GM12875 (cell line): ENCODE data around the gene PRKAR1B.

ENCODE experiments used
- H3K4me3 ChIP-seq: one replicate; pipeline ENCODE4 v1.5.1; 2011; ENCODE audit warnings: low read depth, low read length, control low read depth
- TF ChIP-seq, protein P1 (sequence below): IDR thresholded peaks from 2 replicates; pipeline ENCODE4 v1.5.1; 2011; ENCODE audit warnings: low read depth, mild to moderate bottlenecking, control low read depth, inconsistent platforms, low read length, moderate library complexity, borderline replicate concordance; ENCODE audit not compliant: insufficient read depth

Gene PRKAR1B

DNA sequence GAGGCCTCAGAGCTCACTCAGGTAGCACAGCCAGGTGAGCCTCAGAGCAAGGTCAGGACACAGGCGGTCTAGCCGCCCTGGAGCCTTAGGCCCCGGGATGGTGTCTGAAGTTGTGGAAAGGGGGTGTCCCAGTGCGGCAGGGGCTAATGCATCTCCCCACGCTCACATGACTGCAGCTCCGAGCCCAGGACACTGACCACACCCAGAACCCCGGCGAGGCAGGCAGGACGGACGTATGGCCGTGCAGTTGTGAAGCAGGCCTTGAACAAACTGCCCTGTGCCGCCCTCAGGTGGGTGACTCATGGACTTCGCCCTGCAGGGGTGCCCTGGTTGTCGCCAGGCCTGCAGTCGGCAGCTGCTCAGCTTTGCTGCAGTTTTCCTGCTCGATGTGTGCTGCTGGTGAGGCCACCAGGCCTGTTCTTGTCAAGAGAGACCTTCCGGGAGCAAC is 5.0 kb upstream of the PRKAR1B start:
- TF ChIP-seq, protein P1, sequence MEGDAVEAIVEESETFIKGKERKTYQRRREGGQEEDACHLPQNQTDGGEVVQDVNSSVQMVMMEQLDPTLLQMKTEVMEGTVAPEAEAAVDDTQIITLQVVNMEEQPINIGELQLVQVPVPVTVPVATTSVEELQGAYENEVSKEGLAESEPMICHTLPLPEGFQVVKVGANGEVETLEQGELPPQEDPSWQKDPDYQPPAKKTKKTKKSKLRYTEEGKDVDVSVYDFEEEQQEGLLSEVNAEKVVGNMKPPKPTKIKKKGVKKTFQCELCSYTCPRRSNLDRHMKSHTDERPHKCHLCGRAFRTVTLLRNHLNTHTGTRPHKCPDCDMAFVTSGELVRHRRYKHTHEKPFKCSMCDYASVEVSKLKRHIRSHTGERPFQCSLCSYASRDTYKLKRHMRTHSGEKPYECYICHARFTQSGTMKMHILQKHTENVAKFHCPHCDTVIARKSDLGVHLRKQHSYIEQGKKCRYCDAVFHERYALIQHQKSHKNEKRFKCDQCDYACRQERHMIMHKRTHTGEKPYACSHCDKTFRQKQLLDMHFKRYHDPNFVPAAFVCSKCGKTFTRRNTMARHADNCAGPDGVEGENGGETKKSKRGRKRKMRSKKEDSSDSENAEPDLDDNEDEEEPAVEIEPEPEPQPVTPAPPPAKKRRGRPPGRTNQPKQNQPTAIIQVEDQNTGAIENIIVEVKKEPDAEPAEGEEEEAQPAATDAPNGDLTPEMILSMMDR: no peak
- no peak overlapping the region for H3K4me3 ChIP-seq

DNA sequence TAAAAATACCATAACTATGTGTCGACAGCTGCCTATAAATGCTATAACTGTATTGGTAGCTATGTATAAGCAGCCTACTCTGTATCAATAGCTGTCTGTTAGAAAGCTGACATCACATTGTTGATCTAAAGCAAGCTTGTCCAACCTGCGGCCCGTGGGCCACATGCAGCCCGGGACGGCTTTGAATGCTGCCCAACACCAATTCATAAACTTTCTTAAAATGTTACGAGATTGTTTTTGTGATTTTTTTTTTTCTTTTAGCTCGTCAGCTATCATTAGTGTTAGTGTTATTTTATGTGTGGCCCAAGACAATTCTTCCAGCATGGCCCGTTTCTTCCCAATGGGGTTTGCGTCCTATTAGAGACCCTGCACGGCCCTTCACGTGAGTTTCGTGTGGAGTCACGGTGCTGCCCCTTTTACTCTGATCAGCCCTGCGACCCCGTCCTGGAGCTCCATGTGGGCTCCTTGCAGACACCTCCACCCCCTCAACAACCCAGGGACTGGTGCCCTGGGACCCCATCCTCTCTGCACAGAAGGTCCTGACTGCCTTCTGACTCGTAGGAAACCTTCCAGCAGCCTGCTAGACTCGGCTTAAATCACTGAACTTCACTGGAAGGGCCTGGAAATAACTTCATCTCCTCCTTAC is 4.5 kb upstream of the PRKAR1B start:
- TF ChIP-seq, protein P1: no peak

DNA sequence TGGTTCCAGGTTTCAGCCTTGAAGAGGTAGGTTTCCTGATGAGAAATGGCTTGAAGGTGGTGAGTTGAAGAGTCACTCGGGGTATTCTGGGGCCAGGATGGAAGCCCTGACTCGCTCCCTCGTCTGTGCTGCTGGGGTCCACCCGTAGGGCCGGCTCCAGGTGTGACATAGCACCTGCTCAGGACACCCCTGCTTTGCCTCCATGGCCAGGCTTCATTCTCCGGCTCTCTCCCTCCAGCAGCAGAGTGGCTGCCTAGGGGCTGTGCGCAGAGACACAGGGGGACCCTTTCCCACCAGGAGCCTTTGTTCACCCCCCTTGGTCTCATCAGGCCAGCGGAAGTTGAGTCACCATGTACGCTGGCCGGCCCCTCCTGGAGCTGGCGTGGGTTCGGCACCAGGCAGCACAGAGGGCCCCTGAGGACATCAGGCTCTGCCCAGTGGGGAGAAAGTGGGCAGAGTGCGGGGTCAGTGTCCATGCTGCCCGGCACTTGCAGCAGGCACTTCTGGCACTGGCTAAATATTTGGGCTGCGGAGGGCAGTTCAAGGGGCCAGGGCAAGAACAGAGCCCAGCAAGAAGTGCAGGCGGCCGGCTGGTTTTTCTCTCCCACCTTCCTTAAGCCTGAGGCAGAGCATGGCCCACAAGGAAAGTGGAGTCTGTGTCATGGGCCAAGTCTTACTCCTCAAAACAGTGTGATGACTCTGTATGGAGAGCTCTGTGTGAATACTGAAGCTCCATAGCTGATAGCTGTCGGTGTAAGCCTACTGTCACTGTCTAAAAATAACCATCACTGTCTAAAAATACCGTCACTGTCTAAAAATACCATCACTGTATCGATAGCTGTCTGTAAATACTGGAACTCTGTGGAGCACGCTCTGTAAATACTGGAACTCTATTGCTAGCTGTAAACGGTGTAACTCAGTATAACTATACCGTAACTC is 3.7 kb upstream of the PRKAR1B start:
- TF ChIP-seq, protein P1: no peak
- H3K4me3 ChIP-seq: no peak overlapping the region

More for the DNA sequence above, 4.5 kb upstream of the PRKAR1B start:
- H3K4me3 ChIP-seq: no peak overlapping the region

DNA sequence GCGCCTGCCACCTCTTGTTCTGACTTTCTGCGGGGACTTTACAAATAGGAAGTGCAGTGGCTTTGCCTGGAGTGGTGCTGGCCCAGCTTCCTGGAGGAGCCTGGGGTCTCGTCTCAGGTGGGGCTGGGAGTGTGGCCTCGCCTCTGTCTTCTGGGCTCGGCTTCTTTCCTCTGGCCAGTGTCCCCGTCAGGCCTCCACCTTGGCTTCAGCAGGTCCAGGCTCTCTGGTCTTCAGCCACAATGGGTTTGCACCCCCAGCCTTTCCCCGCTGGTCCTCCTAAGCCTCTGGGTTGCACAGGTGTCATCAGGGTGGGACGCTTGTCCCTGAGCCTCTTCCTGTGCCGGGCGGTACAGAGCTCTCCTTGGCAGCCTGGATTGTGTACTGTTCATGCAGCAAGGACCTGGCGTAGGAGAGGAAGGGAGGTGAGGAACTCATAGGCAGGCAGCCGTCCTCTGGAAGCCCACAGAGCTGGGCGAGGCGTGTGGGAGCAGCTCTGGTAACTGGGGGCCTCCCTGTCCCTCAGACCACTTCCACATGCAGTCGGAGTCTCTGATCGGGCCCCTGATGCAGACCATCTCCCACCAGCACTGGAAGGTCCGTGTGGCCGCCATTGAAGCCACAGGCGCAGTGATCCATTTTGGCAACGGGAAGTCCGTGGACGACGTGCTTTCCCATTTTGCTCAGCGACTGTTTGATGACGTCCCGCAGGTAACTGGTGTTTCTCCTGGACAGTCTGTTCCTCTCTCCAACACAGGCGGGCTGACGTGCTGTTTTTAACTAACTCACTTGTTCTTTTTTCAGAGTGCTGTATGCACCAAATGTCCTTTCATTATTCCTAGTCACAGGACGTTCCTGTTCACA is 2.3 kb upstream of the PRKAR1B start:
- TF ChIP-seq, protein P1: no peak
- H3K4me3 ChIP-seq: no peak overlapping the region

DNA sequence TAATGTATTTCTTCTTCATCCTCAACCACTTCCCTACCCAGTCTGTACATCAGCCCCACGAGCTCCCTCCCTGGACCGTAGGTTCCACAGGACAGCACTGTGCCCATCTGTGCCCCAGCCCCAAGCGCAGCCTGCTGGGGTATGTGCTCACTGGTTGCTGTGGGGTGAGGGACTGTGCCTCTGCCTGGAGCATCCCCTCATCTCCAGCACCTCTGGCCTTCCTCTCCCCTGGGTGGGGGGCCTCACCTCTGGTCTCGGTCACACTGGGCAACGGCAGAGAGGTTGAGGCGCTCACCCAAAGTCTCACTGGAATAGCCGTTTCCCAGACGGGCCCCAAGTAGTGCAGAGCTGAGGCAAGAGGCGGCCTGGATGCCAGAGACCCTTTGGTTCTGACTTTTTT is 1.5 kb upstream of the PRKAR1B start:
- no peak overlapping the region for H3K4me3 ChIP-seq
- TF ChIP-seq, protein P1: no peak

DNA sequence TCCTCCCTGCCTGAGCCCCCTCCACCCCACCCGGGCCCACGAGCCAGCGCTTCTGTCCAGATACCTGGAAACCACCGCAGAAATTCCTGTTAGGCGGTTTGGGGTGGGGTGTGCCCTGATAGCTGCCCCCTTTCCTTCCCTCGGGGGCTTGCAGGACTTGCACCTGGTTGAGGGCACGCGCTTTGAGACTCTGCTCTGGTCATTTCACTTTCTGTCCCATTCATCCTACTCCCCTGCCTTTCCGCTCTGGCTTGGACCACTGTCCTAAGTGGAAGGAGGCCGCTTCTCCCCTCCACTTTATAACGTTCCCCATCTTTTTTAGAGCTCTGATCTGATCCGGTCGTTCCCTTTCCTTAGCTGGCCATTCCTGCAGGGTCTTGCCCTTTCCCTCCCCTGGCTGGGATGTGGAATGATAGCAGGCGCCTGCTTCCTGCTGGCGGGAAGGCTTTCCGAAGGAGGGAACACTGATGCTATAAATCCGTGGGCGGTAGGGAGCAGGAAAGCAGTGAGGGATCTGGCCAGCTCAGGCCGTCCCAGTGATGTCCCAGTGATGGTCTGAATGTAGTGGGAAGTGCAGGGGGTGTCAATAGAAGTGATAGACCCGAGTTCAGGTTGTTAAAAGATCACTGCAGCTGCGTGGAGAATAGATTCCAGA is 852 bp upstream of the PRKAR1B start:
- TF ChIP-seq, protein P1: no peak
- peak overlapping the region; percentile 61 for H3K4me3 ChIP-seq
